HepG2 (cell line): Measurements from ENCODE around the gene DNAJB12. TPM values are rescaled to one million over a fixed set of nuclear protein-coding genes. Genes with fewer than 3 reads are reported as not detected.

Source experiments
- ARID3A ChIP-seq: IDR thresholded peaks from 2 replicates; pipeline ENCODE4 v1.6.1; 2012; ENCODE audit warnings: low read depth, low read length, improper control_type of control experiment
- BHLHE40 ChIP-seq: IDR thresholded peaks from 2 replicates; pipeline ENCODE4 v1.6.1; 2011; ENCODE audit warnings: low read length, improper control_type of control experiment
- CBFB ChIP-seq: sonication (generic); formaldehyde crosslinking; IDR thresholded peaks from 2 replicates; pipeline ENCODE4 v1.4.0; 2020; ENCODE audit warnings: missing genetic modification reagents
- CREM ChIP-seq, 2 experiments: sonication (generic) in 1 of 2; formaldehyde crosslinking in 1 of 2; IDR thresholded peaks; 2 replicates each; pipeline versions ENCODE4 v1.4.0 to v1.6.1; 2016 to 2020; ENCODE audit warnings: antibody characterized with exemption in 1 of 2, mild to moderate bottlenecking in 1 of 2, missing genetic modification reagents in 1 of 2
- HMGXB3 ChIP-seq: sonication (generic); formaldehyde crosslinking; IDR thresholded peaks from 2 replicates; pipeline ENCODE4 v1.4.0; 2020; ENCODE audit warnings: missing genetic modification reagents, borderline replicate concordance
- RFX1 ChIP-seq: fragments of 450-650 bp; IDR thresholded peaks from 2 replicates; pipeline ENCODE4 v1.6.1; 2017
- SATB2 ChIP-seq: sonication (generic); formaldehyde crosslinking; IDR thresholded peaks from 2 replicates; pipeline ENCODE4 v1.5.0; 2020; ENCODE audit warnings: missing genetic modification reagents
- TMF1 ChIP-seq: sonication (generic); formaldehyde crosslinking; IDR thresholded peaks from 2 replicates; pipeline ENCODE4 v1.8.1; 2022; ENCODE audit warnings: low read depth, missing genetic modification reagents
- ZBTB10 ChIP-seq: sonication (generic); formaldehyde crosslinking; IDR thresholded peaks from 2 replicates; pipeline ENCODE4 v1.4.0; 2020; ENCODE audit warnings: missing genetic modification reagents, borderline replicate concordance
- ZBTB26 ChIP-seq: IDR thresholded peaks from 2 replicates; pipeline ENCODE4 v1.6.1; 2016; ENCODE audit warnings: missing compliant biosample characterization, missing genetic modification reagents, borderline replicate concordance
- ZBTB8A ChIP-seq: sonication (generic); formaldehyde crosslinking; IDR thresholded peaks from 2 replicates; pipeline ENCODE4 v1.4.0; 2020; ENCODE audit warnings: mild to moderate bottlenecking, low read depth, missing genetic modification reagents, borderline replicate concordance
- ZNF12 ChIP-seq: sonication (generic); formaldehyde crosslinking; IDR thresholded peaks from 2 replicates; pipeline ENCODE4 v1.5.0; 2020; ENCODE audit warnings: missing genetic modification reagents
- ZNF326 ChIP-seq: sonication (generic); formaldehyde crosslinking; IDR thresholded peaks from 2 replicates; pipeline ENCODE4 v1.4.0; 2020; ENCODE audit warnings: missing genetic modification reagents, borderline replicate concordance
- ZNF451 ChIP-seq: sonication (generic); formaldehyde crosslinking; IDR thresholded peaks from 2 replicates; pipeline ENCODE4 v1.5.0; 2020; ENCODE audit warnings: mild to moderate bottlenecking, missing genetic modification reagents
- ZNF558 ChIP-seq: sonication (generic); formaldehyde crosslinking; IDR thresholded peaks from 2 replicates; pipeline ENCODE4 v1.9.0; 2022; ENCODE audit warnings: mild to moderate bottlenecking, missing genetic modification reagents, borderline replicate concordance
- ZNF607 ChIP-seq: sonication (generic); formaldehyde crosslinking; IDR thresholded peaks from 2 replicates; pipeline ENCODE4 v1.5.1; 2020; ENCODE audit warnings: missing genetic modification reagents, mild to moderate bottlenecking, borderline replicate concordance
- ZNF766 ChIP-seq: sonication (generic); formaldehyde crosslinking; IDR thresholded peaks from 2 replicates; pipeline ENCODE4 v1.5.0; 2020; ENCODE audit warnings: missing genetic modification reagents, borderline replicate concordance
- ZSCAN12 ChIP-seq: sonication (generic); formaldehyde crosslinking; IDR thresholded peaks from 2 replicates; pipeline ENCODE4 v1.9.0; 2021; ENCODE audit warnings: mild to moderate bottlenecking, missing genetic modification reagents
- polyA plus RNA-seq, 8 experiments: library from polyadenylated mRNA; depleted of rRNA in 3 of 8; stranded (reverse) in 7 of 8; unstranded in 1 of 8; fragments of >200 nt; fragmentation: Illumina TruSeq in 4 of 8; extraction: Trizol in 4 of 8; gene quantifications; 2 replicates each; pipeline versions ENCODE4 v1.2.1 to v1.2.3, GENCODE V29; 2011 to 2016; ENCODE audit warnings: low read depth in 4 of 8, missing spikeins in 1 of 8, mixed read lengths in 1 of 8; ENCODE audit not compliant: insufficient read depth in 1 of 8
- total RNA-seq, 5 experiments: library from RNA; depleted of rRNA; stranded (reverse); fragments of >200 nt; fragmentation: Illumina TruSeq; extraction: Trizol; gene quantifications; 2 replicates each; pipeline ENCODE4 v1.2.3, GENCODE V29; 2016; ENCODE audit warnings: low read depth in 1 of 5

The DNAJB12 gene
- total and polyA plus RNA-seq, 2 of the 13 experiments (the other 11 are each of a cell fraction or from before 2014, with no cell fraction given): 10.8 to 18.2 TPM

- TF ChIP-seq ZBTB10 (no peak), ZSCAN12 (CRISPR knock-in tag) (peak; percentile 18; the same call in 1 of the 2 replicates), ZNF607 (CRISPR knock-in tag) (0 out of 2 replicates have a peak, but pooled peaks have one; percentile 26), ZNF451 (CRISPR knock-in tag) (peak; percentile 88), ZNF12 (CRISPR knock-in tag) (no peak), ZNF326 (CRISPR knock-in tag) (no peak), ZBTB26 (CRISPR knock-in tag) (peak; percentile 76), ZNF558 (CRISPR knock-in tag) (peak; percentile 60; the same call in 1 of the 2 replicates), RFX1 (no peak), CBFB (CRISPR knock-in tag) (peak; percentile 65; the same call in 1 of the 2 replicates), CREM (IDR thresholded peaks at IDR 0.05) (0 out of 2 replicates have a peak, but pooled peaks have one; percentile 3), CREM (CRISPR knock-in tag; IDR thresholded peaks at IDR 0.05) (no peak), TMF1 (CRISPR knock-in tag) (peak; percentile 62; the same call in 1 of the 2 replicates), BHLHE40 (peak; percentile 74), ZBTB8A (CRISPR knock-in tag) (no peak), ARID3A (no peak), HMGXB3 (CRISPR knock-in tag) (peak; percentile 92), SATB2 (CRISPR knock-in tag) (0 out of 2 replicates have a peak, but pooled peaks have one; percentile 88), ZNF766 (CRISPR knock-in tag) (no peak; the same call in 1 of the 2 replicates)
Observed at GRCh38 chr10:72316748-72317435, 37.8 kb downstream of the DNAJB12 start (continued).
